ENCODE measurements around the gene SRA1. TPM values are rescaled to one million over a fixed set of nuclear protein-coding genes. Genes with fewer than 3 reads are reported as not detected.

The SRA1 gene
- total and polyA plus RNA-seq, 9 of the 15 experiments (the other 6 are each of a cell fraction or from before 2014, with no cell fraction given), result 24.1 to 47.4 (median 41.3) TPM

DNA sequence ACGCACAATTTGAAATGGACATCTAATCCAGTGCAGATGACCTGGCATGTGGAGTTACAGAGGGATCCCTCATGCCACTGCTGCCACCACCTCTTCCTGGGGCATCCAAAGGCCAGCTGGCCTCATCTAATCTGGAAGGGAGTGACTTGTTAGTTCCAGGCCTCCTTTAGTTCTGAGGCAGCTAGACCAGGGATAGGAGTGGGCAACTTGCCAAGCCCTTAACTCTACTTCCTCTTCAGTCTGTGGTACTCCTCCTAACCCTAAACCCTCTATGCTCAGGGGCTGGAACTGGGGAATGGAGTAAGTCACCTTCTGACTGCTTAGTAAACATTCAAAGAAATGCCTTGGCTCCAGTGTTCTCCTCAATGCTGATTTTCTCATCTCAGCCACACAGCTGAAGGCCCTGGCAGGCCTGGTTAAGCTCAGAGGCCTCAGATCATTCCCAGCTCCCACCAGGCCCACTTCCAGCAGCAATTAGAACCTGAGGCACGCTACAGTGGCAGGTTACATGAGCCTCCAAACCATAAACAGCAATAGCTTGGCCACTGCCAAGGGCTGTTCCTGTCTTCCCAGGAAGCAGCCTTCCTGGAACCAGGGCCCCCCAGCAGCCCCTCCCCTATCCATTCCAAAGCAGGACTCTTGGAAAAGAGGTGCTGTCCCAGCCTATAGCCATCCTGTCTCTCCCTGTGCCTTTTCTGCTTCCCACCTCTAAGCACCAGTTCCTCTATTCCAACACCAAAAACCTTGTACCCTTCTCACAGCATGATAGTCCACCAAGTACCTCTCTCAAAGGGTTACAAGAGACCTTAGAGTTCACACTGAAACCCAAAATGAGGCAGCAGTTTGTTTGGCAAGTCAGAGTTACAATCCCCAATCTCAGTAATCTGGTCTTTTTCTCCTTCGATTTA lies 7.8 kb downstream of the SRA1 start:
- Histone ChIP-seq H3K36me3 (ENCODE audit: control insufficient read depth, insufficient read depth, low read length) (peaks cover 69% of the 10 kb centered on the region), H3K79me2 (ENCODE audit: control insufficient read depth, insufficient read depth, low read length) (peaks cover 22% of the 10 kb centered on the region), H2AFZ (ENCODE audit: low read depth, low read length) (no peak overlapping the region), H3K4me2 (ENCODE audit: insufficient read depth, low read length) (no peak overlapping the region), H3K4me1 (replicated peaks in 1 of 2; ENCODE audit: control insufficient read depth in 2 of 2, insufficient read depth in 2 of 2, low read length in 2 of 2) (peaks cover 35 to 44% of the 10 kb centered on the region in 2 experiments), H3K9me3 (replicated peaks; ENCODE audit: control insufficient read depth, insufficient read depth, low read depth, low read length) (no peaks in the 10 kb centered on the region), H3K27ac (ENCODE audit: extremely low read depth, low read depth, low read length) (peak overlapping the region; percentile 61), H3K9me1 (ENCODE audit: control insufficient read depth, insufficient read depth, low read length) (peaks cover 5% of the 10 kb centered on the region), H3K27me3 (ENCODE audit: control insufficient read depth in 2 of 2, insufficient read depth in 2 of 2, low read length in 2 of 2) (no peaks in the 10 kb centered on the region; a peak in 1 of 5 replicates), H4K20me1 (replicated peaks; ENCODE audit: control insufficient read depth, insufficient read depth, low read length) (peaks cover 17% of the 10 kb centered on the region; the same call in 1 of the 2 replicates), H3K4me3 (no peak overlapping the region), H3K9ac (ENCODE audit: insufficient read depth in 1 of 2, low read depth in 2 of 2, low read length in 2 of 2) (peak overlapping the region; percentile 21 to 83; a peak in 2 of 4 replicates)
- in situ Hi-C loops (cut with MboI), result no loop called here
- peak; percentile 32 to 82 (median 54) for DNase-seq (ENCODE audit: extremely low read depth in 1 of 4, low spot score in 3 of 4)
- WGBS (ENCODE audit: insufficient coverage, low coverage, missing lambda C conversion rate), result 48% methylated on average over 3 of the region's 3 CpGs
- POLR2A ChIA-PET, result interaction anchor here (0.6 to 5.3 kb wide), 14 partner anchors 8 to 1114 kb away, joined by 3 to 56 read pairs (median 4); partner anchors contain the start of genes APBB3, IK, NDUFA2 and SLC35A4
- peak; percentile 54 for ATAC-seq
- no TSS peak for BruUV-seq (replicated peaks)
- intact Hi-C loops (cut with micrococcal nuclease), result loop anchor here (5.0 to 10.0 kb wide), 3 partner anchors 177 to 375 kb away; partner anchors contain the start of gene CYSTM1
- peak; percentile 87 for FAIRE-seq
- CTCF ChIA-PET (ENCODE audit: low intra/inter-chr PET ratio), result no interaction called here
- TF ChIP-seq CBX3 (IDR thresholded peaks at IDR 0.05; ENCODE audit: borderline replicate concordance in 1 of 2, low read length in 2 of 2) (peak in 1 of 2 experiments; percentile 30; a peak in 1 of 3 replicates), SPI1 (IDR thresholded peaks at IDR 0.05; ENCODE audit: borderline replicate concordance, low read depth, low read length) (peak; percentile 60; the same call in 1 of the 2 replicates), FOXK2 (conservative IDR thresholded peaks at IDR 0.05 in 1 of 2, IDR thresholded peaks at IDR 0.05 in 1 of 2; ENCODE audit: low read depth in 2 of 2) (0 out of 4 replicates have a peak, but pooled peaks of 1 of the 2 experiments have one; percentile 11), KAT8 (IDR thresholded peaks at IDR 0.05; ENCODE audit: low read depth) (no peak), HLTF (IDR thresholded peaks at IDR 0.05) (no peak), OTX1 (CRISPR knock-in tag; IDR thresholded peaks at IDR 0.05) (0 out of 2 replicates have a peak, but pooled peaks have one; percentile 38), MAZ (CRISPR knock-in tag; conservative IDR thresholded peaks at IDR 0.05 in 1 of 2, IDR thresholded peaks at IDR 0.05 in 1 of 2) (0 out of 4 replicates have a peak, but pooled peaks of 1 of the 2 experiments have one; percentile 18), PHB (CRISPR knock-in tag; IDR thresholded peaks at IDR 0.05) (no peak), ERF (CRISPR knock-in tag; IDR thresholded peaks at IDR 0.05) (0 out of 2 replicates have a peak, but pooled peaks have one; percentile 14), TEAD4 (IDR thresholded peaks at IDR 0.05; ENCODE audit: low read length) (no peak; the same call in 1 of the 2 replicates), TEAD4 (CRISPR knock-in tag; IDR thresholded peaks at IDR 0.05; ENCODE audit: borderline replicate concordance) (no peak)
- TF ChIP-seq, protein P1, sequence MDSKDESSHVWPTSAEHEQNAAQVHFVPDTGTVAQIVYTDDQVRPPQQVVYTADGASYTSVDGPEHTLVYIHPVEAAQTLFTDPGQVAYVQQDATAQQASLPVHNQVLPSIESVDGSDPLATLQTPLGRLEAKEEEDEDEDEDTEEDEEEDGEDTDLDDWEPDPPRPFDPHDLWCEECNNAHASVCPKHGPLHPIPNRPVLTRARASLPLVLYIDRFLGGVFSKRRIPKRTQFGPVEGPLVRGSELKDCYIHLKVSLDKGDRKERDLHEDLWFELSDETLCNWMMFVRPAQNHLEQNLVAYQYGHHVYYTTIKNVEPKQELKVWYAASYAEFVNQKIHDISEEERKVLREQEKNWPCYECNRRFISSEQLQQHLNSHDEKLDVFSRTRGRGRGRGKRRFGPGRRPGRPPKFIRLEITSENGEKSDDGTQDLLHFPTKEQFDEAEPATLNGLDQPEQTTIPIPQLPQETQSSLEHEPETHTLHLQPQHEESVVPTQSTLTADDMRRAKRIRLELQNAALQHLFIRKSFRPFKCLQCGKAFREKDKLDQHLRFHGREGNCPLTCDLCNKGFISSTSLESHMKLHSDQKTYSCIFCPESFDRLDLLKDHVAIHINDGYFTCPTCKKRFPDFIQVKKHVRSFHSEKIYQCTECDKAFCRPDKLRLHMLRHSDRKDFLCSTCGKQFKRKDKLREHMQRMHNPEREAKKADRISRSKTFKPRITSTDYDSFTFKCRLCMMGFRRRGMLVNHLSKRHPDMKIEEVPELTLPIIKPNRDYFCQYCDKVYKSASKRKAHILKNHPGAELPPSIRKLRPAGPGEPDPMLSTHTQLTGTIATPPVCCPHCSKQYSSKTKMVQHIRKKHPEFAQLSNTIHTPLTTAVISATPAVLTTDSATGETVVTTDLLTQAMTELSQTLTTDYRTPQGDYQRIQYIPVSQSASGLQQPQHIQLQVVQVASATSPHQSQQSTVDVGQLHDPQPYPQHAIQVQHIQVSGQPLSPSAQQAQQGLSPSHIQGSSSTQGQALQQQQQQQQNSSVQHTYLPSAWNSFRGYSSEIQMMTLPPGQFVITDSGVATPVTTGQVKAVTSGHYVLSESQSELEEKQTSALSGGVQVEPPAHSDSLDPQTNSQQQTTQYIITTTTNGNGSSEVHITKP (IDR thresholded peaks at IDR 0.05; ENCODE audit: partially characterized antibody), result no peak
- TF ChIP-seq, protein P2, sequence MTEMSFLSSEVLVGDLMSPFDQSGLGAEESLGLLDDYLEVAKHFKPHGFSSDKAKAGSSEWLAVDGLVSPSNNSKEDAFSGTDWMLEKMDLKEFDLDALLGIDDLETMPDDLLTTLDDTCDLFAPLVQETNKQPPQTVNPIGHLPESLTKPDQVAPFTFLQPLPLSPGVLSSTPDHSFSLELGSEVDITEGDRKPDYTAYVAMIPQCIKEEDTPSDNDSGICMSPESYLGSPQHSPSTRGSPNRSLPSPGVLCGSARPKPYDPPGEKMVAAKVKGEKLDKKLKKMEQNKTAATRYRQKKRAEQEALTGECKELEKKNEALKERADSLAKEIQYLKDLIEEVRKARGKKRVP (CRISPR knock-in tag; IDR thresholded peaks at IDR 0.05), result peak; percentile 43; the same call in 1 of the 2 replicates
- TF ChIP-seq, protein P3, sequence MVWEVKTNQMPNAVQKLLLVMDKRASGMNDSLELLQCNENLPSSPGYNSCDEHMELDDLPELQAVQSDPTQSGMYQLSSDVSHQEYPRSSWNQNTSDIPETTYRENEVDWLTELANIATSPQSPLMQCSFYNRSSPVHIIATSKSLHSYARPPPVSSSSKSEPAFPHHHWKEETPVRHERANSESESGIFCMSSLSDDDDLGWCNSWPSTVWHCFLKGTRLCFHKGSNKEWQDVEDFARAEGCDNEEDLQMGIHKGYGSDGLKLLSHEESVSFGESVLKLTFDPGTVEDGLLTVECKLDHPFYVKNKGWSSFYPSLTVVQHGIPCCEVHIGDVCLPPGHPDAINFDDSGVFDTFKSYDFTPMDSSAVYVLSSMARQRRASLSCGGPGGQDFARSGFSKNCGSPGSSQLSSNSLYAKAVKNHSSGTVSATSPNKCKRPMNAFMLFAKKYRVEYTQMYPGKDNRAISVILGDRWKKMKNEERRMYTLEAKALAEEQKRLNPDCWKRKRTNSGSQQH (CRISPR knock-in tag; IDR thresholded peaks at IDR 0.05), result 0 out of 2 replicates have a peak, but pooled peaks have one; percentile 39
